ENCODE measurements around the gene PRSS21. TPM values are rescaled to one million over a fixed set of nuclear protein-coding genes. Genes with fewer than 3 reads are reported as not detected.

Gene PRSS21
- total RNA-seq, 1 experiment from 2014 or later: 1.5 TPM

DNA sequence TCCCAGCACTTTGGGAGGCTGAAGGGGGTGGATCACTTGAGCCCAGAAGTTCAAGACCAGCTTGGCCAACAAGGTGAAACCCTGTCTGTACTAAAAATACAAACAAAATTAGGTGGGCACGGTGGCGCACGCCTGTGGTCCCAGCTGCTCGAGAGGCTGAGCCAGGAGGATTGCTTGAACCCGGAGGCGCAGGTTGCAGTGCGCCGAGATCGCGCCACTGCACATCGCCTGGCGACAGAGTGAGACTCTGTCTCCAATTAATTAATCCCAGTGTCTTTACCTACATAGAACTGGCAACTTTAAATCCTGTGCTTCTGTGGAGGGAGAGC is 38.4 kb upstream of the PRSS21 start:
- peaks cover 3% of the 10 kb centered on the region; the same call in 1 of the 2 replicates for H3K27me3 Mint-ChIP-seq (ENCODE audit: low read depth)
- no peaks in the 10 kb centered on the region for H3K9me3 Mint-ChIP-seq
- TF ChIP-seq RORB (CRISPR knock-in tag; IDR thresholded peaks at IDR 0.05): no peak
- ATAC-seq: no peak
- POLR2A ChIA-PET: no interaction called here
- H3K36me3 Mint-ChIP-seq: peaks cover 7% of the 10 kb centered on the region; the same call in 1 of the 2 replicates
- DNase-seq (ENCODE audit: low spot score): no peak
- peaks cover 23% of the 10 kb centered on the region for H3K4me1 Mint-ChIP-seq
- H3K4me3 Mint-ChIP-seq: peak overlapping the region; percentile 93
- CTCF ChIA-PET: interaction anchor here (0.5 to 2.2 kb wide), 4 partner anchors 20 to 149 kb away, joined by 3 to 8 read pairs (median 4); partner anchors contain the start of gene PRSS41
- peak overlapping the region; percentile 92 for H3K27ac Mint-ChIP-seq

DNA sequence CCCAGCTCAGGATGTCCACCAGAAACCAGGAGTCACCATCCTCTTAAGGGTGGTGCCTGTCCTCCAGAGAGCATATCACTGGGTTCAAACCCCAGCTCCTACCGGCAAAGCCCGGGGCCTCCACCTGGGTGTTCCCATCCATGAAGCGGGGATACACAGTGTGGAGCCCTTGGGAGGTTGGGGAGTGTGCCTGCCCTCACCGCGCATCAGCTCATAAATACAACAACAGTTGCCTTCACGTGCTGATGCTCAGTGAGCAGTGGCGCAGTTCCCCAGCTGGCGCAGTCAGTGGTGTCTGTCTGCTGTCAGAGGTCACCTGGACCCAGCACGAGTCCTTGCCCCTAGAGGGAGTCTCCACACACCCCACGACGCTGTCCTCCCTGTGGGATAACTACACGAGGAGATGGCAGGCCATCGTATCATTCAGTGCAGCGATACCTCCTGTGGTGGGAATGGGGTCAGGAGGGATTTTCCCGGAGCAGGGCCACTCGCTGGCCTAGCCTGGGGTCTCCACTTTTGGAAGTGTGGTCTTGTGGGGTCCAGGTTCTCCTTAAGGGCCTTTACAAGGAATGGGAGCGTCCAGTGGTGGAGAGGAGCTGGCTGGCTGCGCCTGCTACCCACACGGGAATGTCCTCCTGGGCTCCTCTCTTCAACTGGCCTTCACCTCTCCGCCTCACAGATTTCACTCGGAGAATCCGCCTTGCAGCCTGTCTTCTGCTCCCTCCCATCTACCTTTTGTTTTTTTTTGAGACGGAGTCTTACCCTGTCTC is 37.7 kb upstream of the PRSS21 start:
- Mint-ChIP-seq H3K9me3 (no peaks in the 10 kb centered on the region), H3K27ac (peak overlapping the region; percentile 45; the same call in 1 of the 2 replicates), H3K27me3 (ENCODE audit: low read depth) (peaks cover 10% of the 10 kb centered on the region), H3K4me3 (peak overlapping the region; percentile 93), H3K4me1 (peaks cover 23% of the 10 kb centered on the region), H3K36me3 (peaks cover 6% of the 10 kb centered on the region; the same call in 1 of the 2 replicates)
- ATAC-seq (no peak), DNase-seq (ENCODE audit: low spot score) (no peak)
- ChIA-PET CTCF (interaction anchor here (0.5 to 2.2 kb wide), 4 partner anchors 19 to 228 kb away, joined by 3 to 8 read pairs (median 4); partner anchors contain the start of gene PRSS41), POLR2A (interaction anchor here (0.6 kb wide), 1 partner anchor 138 kb away, joined by 5 read pairs; no protein-coding TSS in a partner anchor)
- TF ChIP-seq RORB (CRISPR knock-in tag; IDR thresholded peaks at IDR 0.05) (no peak), USF2 (CRISPR knock-in tag; IDR thresholded peaks at IDR 0.05) (0 out of 2 replicates have a peak, but pooled peaks have one; percentile 9), RELA (CRISPR knock-in tag; IDR thresholded peaks at IDR 0.05; ENCODE audit: borderline replicate concordance) (0 out of 2 replicates have a peak, but pooled peaks have one; percentile 29)

DNA sequence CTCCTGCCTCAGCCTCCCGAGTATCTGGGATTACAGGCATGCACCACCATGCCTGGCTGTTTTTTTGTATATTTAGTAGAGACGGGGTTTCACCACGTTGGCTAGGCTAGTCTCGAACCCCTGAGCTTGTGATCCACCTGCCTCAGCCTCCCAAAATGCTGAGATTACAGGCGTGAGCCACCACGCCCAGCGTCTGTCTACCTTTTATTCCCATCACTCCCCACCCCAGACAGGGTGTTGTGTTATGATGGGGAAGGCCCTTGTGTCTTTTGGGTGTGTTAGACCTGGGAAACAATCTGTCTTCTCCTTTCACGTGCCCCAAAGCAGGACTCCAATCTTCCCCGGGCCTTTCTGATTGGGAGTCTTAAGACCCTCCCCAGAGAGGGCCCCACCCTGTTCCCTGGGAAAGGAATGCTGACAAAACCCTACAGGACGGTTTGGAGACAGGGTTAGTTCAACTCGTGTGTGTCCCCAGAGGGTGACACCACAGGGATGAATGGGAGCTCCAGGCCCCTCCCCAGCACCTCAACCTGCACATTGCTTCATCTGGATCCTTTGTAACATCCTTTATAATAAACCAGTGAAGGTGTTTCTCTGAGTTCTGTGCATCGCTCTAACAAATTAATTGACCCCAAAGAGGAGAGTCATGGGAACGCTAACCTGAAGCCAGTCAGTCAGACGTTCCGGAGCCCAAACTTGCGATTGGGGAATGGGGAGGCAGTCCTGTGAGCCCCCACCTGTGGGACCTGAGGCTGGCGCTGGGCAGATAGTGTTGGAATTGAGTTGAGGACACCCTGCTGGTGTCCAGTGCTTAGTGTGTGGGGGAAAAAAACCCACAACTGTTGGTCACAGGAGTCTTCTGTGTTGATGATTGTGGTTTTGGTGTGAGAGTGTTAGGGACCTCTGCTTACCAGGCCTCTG is 36.8 kb upstream of the PRSS21 start:
- ChIA-PET CTCF (interaction anchor here (0.6 to 2.2 kb wide), 3 partner anchors 18 to 229 kb away, joined by 3 to 8 read pairs (median 3); partner anchors contain the start of gene PRSS41), POLR2A (interaction anchor here (0.6 kb wide), 1 partner anchor 137 kb away, joined by 5 read pairs; no protein-coding TSS in a partner anchor)
- peaks cover 23% of the 10 kb centered on the region for H3K4me1 Mint-ChIP-seq
- H3K9me3 Mint-ChIP-seq: no peaks in the 10 kb centered on the region
- ATAC-seq (no peak), DNase-seq (ENCODE audit: low spot score) (peak; percentile 10)
- H3K27ac Mint-ChIP-seq: peak overlapping the region; percentile 45; the same call in 1 of the 2 replicates
- H3K4me3 Mint-ChIP-seq: peak overlapping the region; percentile 25; the same call in 1 of the 2 replicates
- peaks cover 19% of the 10 kb centered on the region for H3K27me3 Mint-ChIP-seq (ENCODE audit: low read depth)
- TF ChIP-seq, protein P1, sequence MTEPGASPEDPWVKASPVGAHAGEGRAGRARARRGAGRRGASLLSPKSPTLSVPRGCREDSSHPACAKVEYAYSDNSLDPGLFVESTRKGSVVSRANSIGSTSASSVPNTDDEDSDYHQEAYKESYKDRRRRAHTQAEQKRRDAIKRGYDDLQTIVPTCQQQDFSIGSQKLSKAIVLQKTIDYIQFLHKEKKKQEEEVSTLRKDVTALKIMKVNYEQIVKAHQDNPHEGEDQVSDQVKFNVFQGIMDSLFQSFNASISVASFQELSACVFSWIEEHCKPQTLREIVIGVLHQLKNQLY (CRISPR knock-in tag; IDR thresholded peaks at IDR 0.05): no peak
- TF ChIP-seq SP1 (CRISPR knock-in tag; conservative IDR thresholded peaks at IDR 0.05): no peak
- TF ChIP-seq ZNF232 (CRISPR knock-in tag; IDR thresholded peaks at IDR 0.05): no peak
- TF ChIP-seq CBFB (CRISPR knock-in tag; IDR thresholded peaks at IDR 0.05; ENCODE audit: low read depth): no peak
- no peak for TF ChIP-seq ATF1 (CRISPR knock-in tag; IDR thresholded peaks at IDR 0.05)
- no peak for TF ChIP-seq HMGA2 (CRISPR knock-in tag; IDR thresholded peaks at IDR 0.05)
- TF ChIP-seq RELA (CRISPR knock-in tag; IDR thresholded peaks at IDR 0.05; ENCODE audit: borderline replicate concordance): no peak
- TF ChIP-seq ZNF219 (CRISPR knock-in tag; IDR thresholded peaks at IDR 0.05; ENCODE audit: borderline replicate concordance): no peak
- TF ChIP-seq NR2C2 (CRISPR knock-in tag; IDR thresholded peaks at IDR 0.05): no peak
- no peak for TF ChIP-seq ZSCAN18 (CRISPR knock-in tag; IDR thresholded peaks at IDR 0.05)
- TF ChIP-seq SMAD4 (CRISPR knock-in tag; IDR thresholded peaks at IDR 0.05): no peak
- no peak for TF ChIP-seq USF1 (CRISPR knock-in tag; IDR thresholded peaks at IDR 0.05)
- TF ChIP-seq GTF2I (CRISPR knock-in tag; conservative IDR thresholded peaks at IDR 0.05): no peak
- no peaks in the 10 kb centered on the region; the same call in 1 of the 2 replicates for H3K36me3 Mint-ChIP-seq

All from WTC11 (cell line).